Upper lobe of right lung (tissue), 1 donor: ENCODE results near the gene RFT1. TPM values are rescaled to one million over a fixed set of nuclear protein-coding genes. Genes with fewer than 3 reads are reported as not detected.
"Not testable (repeated sequence)": the region's sequence is repeated elsewhere in the genome, so short reads cannot be mapped to it uniquely, and the experiment has no call there.

Experiments
- ATAC-seq: fragments of 200-7000 bp; cut with Tn5 transposase; one replicate; pipeline ENCODE4 v1.9.1; 2020; ENCODE audit warnings: mild to moderate bottlenecking, moderate library complexity
- DNase-seq: peaks from one replicate; pipeline ENCODE4 v3.0.0-alpha.2; 2020
- H3K27ac ChIP-seq: fragments of 200-600 bp; one replicate; pipeline ENCODE4 v1.8.0; 2022
- H3K27me3 ChIP-seq: fragments of 200-600 bp; one replicate; pipeline ENCODE4 v1.8.0; 2022; ENCODE audit warnings: mild to moderate bottlenecking
- H3K36me3 ChIP-seq: fragments of 200-600 bp; one replicate; pipeline ENCODE4 v1.8.0; 2022
- H3K4me1 ChIP-seq: fragments of 200-600 bp; one replicate; pipeline ENCODE4 v1.8.0; 2022
- H3K4me3 ChIP-seq: fragments of 200-600 bp; one replicate; pipeline ENCODE4 v1.8.0; 2022; ENCODE audit warnings: mild to moderate bottlenecking
- H3K9me3 ChIP-seq: fragments of 200-600 bp; one replicate; pipeline ENCODE4 v1.8.0; 2022
- CTCF ChIP-seq: fragments of 200-600 bp; IDR thresholded peaks from one replicate; pipeline ENCODE4 v1.8.0; 2022; ENCODE audit warnings: antibody characterized with exemption
- intact Hi-C: fragments of 100-400 bp; cut with DNase I; formaldehyde crosslinking; loops from one replicate; pipeline ENCODE4 v1.11.0; 2022
- total RNA-seq: library from RNA; stranded (reverse); fragmentation: NEBNext Ultra II Directional; extraction: Animal tissue kit (Norgen Biotek cat#: 25700); gene quantifications from one replicate; pipeline ENCODE4 v1.2.1, GENCODE V29; 2021
- donor health status: DM: no; HTN: yes; CAD: no; lungs with severe emphysema.

The RFT1 gene
- total RNA-seq, 1 donor from 2014 or later = 20.6 TPM

DNA sequence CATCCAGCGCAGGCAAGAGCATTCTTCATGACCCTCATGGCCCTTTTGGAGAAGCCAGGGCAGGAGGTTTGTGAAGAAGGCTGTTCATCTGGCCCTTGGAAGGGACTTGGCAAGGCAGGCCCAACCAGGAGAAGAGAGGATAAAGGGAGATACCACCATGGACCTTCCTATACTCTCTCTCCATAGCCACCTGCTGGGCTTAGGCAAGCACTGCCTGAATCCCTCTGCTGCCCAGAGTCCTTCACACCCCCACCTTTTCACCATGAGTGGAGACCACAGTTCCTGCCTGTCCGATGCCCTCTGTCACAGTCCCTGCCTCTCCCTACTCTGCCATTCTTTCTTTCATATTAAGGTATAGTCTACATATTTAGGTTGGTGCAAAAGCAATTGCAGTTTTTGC, 73.8 kb downstream of the RFT1 start:
- H3K4me1 ChIP-seq = no peaks in the 10 kb centered on the region
- H3K27ac ChIP-seq = no peak overlapping the region
- H3K9me3 ChIP-seq = no peaks in the 10 kb centered on the region
- DNase-seq (no peak), ATAC-seq (peak; percentile 58)
- H3K27me3 ChIP-seq = no peaks in the 10 kb centered on the region
- no peak overlapping the region for H3K4me3 ChIP-seq
- intact Hi-C loops = no loop called here
- H3K36me3 ChIP-seq = no peaks in the 10 kb centered on the region
- no peak for TF ChIP-seq CTCF

DNA sequence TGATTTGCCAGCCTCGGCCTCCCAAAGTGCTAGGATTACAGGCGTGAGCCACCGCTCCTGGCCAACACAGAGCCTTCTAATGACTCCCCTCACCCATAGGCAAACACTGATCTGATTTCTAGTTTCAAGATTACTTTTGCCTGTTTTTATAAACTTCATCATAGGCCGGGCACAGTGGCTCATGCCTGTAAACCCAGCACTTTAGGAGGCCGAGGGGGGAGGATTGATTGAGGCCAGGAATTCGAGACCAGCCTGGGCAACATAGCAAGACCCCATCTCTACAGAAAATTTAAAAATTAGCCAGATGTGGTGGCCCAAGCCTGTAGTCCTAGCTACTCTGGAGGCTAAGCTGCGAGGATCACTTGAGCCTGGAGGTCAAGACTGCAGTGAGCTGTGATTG, 76.0 kb downstream of the RFT1 start:
- DNase-seq, H3K9me3 ChIP-seq, intact Hi-C loops, H3K4me3 ChIP-seq, H3K27ac ChIP-seq, H3K4me1 ChIP-seq, H3K36me3 ChIP-seq, ATAC-seq, H3K27me3 ChIP-seq: not testable (repeated sequence)

- Histone ChIP-seq H3K27ac (no peak overlapping the region), H3K27me3 (no peaks in the 10 kb centered on the region), H3K9me3 (no peaks in the 10 kb centered on the region), H3K4me3 (no peak overlapping the region), H3K36me3 (no peaks in the 10 kb centered on the region), H3K4me1 (peaks cover 6% of the 10 kb centered on the region)
- intact Hi-C loops = no loop called here
- no peak for ATAC-seq
- TF ChIP-seq CTCF = no peak
- DNase-seq = no peak
Observed at GRCh38 chr3:53051929-53052328, 78.3 kb downstream of the RFT1 start.

DNA sequence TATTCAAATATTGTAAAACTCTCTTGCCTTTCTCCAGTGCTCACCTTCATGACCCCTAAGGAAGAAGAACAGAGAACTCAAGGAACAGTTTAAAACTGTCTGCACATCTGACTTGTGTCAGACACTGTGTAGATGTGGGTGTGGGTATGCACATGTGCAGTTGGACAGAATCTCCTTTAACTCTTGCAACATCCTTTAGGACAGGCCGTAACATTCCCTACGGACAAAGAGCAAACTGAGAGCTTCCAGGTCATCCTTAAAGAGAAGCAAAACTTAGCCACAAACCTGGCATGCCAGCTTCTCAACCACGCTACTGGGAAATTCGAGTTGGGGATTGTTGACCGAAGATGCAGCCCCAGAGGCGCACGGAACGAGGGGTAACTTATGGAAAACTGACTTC, 80.2 kb downstream of the RFT1 start:
- Histone ChIP-seq H3K27ac (no peak overlapping the region), H3K4me3 (no peak overlapping the region), H3K4me1 (peaks cover 9% of the 10 kb centered on the region), H3K9me3 (no peaks in the 10 kb centered on the region), H3K36me3 (no peaks in the 10 kb centered on the region), H3K27me3 (no peaks in the 10 kb centered on the region)
- intact Hi-C loops = no loop called here
- TF ChIP-seq CTCF = no peak
- DNase-seq (no peak), ATAC-seq (no peak)

- H3K27me3 ChIP-seq = no peaks in the 10 kb centered on the region
- H3K27ac ChIP-seq = peak overlapping the region; percentile 87
- intact Hi-C loops = no loop called here
- TF ChIP-seq CTCF = peak; percentile 49
- H3K36me3 ChIP-seq = no peaks in the 10 kb centered on the region
- peaks cover 9% of the 10 kb centered on the region for H3K4me1 ChIP-seq
- DNase-seq = peak; percentile 81
- no peaks in the 10 kb centered on the region for H3K9me3 ChIP-seq
- peak; percentile 60 for ATAC-seq
- peak overlapping the region; percentile 96 for H3K4me3 ChIP-seq
Observed at GRCh38 chr3:53046171-53047170, 83.8 kb downstream of the RFT1 start.

- peak within 1 kb of the TSS; percentile 96 for H3K4me3 ChIP-seq
- no peak for TF ChIP-seq CTCF
- peak within 1 kb of the TSS; percentile 87 for H3K27ac ChIP-seq
- no peaks in the 10 kb centered on the region for H3K36me3 ChIP-seq
- intact Hi-C loops = no loop called here
- no peaks in the 10 kb centered on the region for H3K27me3 ChIP-seq
- H3K9me3 ChIP-seq = no peaks in the 10 kb centered on the region
- ATAC-seq (peak; percentile 85), DNase-seq (peak; percentile 90)
- H3K4me1 ChIP-seq = peaks cover 9% of the 10 kb centered on the region
Observed at GRCh38 chr3:53045518-53046170, 84.6 kb downstream of the RFT1 start, which contains the start of gene SFMBT1. TSS of gene SFMBT1 (minus strand) at chr3:53046073. CDS start at chr3:52969128, 76,945 bp downstream.
